ENCODE measurements around the gene CASKIN2.

DNA sequence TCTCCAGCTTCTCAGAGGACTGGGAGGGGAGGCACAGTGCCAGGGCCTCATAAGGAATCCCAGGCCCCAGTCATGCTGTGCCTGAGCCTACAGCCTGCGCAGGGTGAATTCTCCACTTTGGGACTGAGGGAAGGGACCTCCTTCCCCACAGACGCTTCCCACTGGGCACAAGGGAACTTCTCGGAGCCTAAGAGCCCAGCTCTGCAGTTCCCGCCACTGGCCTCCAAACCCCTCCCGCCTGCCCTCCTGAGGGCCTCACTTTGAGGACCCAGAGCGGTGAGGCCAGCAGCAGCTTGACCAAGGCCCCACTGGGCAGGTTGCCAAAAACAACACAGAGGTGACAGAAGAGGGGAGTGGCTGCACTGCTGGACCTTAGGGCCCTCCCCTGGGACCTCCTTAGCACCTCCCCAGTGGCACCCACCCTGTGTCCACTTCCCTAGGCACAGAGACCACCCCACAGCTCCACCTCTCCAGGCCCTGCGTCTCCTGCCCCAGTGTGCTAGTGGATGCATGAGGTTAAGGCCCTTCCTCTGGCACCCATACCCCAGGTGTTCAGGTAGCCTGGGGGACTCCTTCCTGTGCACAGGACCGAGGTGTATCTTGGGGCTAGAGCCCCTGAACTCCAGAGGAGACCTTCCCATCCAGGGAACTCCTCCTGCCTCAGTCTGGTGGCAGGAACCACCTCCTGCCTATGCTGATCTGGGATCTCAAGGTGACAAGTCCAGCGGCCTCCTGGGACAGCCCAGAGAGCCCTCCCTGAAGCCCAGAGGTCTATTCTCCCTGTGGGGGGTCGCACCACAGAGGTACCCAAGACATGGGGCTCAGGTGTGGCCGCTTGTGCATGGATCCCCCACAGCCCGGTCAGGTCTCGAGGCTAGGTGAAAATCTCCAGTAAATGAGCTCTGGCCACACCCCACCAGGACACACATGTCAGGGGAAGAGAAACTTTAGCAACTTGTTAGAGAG, 3.4 kb downstream of the CASKIN2 start:
- TF ChIP-seq EHMT2 (IDR thresholded peaks at IDR 0.05; ENCODE audit: low read depth) = no peak
- no peak for TF ChIP-seq EP300 (IDR thresholded peaks at IDR 0.05)
- no peak for TF ChIP-seq ESRRA (IDR thresholded peaks at IDR 0.05; ENCODE audit: borderline replicate concordance, low read length)
- TF ChIP-seq, protein P1, sequence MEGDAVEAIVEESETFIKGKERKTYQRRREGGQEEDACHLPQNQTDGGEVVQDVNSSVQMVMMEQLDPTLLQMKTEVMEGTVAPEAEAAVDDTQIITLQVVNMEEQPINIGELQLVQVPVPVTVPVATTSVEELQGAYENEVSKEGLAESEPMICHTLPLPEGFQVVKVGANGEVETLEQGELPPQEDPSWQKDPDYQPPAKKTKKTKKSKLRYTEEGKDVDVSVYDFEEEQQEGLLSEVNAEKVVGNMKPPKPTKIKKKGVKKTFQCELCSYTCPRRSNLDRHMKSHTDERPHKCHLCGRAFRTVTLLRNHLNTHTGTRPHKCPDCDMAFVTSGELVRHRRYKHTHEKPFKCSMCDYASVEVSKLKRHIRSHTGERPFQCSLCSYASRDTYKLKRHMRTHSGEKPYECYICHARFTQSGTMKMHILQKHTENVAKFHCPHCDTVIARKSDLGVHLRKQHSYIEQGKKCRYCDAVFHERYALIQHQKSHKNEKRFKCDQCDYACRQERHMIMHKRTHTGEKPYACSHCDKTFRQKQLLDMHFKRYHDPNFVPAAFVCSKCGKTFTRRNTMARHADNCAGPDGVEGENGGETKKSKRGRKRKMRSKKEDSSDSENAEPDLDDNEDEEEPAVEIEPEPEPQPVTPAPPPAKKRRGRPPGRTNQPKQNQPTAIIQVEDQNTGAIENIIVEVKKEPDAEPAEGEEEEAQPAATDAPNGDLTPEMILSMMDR (IDR thresholded peaks at IDR 0.05) = no peak
- TF ChIP-seq KDM1A (IDR thresholded peaks at IDR 0.05; ENCODE audit: low read depth) = no peak
- TF ChIP-seq CBX8 (IDR thresholded peaks at IDR 0.05) = no peak
- TF ChIP-seq POLR2A (IDR thresholded peaks at IDR 0.05; ENCODE audit: low read length) = no peak
- no peak for TF ChIP-seq NR3C1 (IDR thresholded peaks at IDR 0.05)
- TF ChIP-seq RCOR1 (IDR thresholded peaks at IDR 0.05; ENCODE audit: low read depth, low read length) = no peak
- no peak for TF ChIP-seq MAZ (IDR thresholded peaks at IDR 0.05; ENCODE audit: borderline replicate concordance, low read depth, low read length)

Measured in A549 (cell line).